Stimulated activated CD4-positive, alpha-beta T cell treated with anti-CD3 and anti-CD28 coated beads, Interleukin-15, amount 100 ng/mL, for 24 hours (primary cell): ENCODE measurements around the gene BCAN.
A peak's percentile ranks its signal among the peaks of the same experiment; 100 is the strongest.

ENCODE experiments used
- DNase-seq: peaks from one replicate; pipeline ENCODE4 v3.0.0-alpha.2; 2020

BCAN gene

DNA sequence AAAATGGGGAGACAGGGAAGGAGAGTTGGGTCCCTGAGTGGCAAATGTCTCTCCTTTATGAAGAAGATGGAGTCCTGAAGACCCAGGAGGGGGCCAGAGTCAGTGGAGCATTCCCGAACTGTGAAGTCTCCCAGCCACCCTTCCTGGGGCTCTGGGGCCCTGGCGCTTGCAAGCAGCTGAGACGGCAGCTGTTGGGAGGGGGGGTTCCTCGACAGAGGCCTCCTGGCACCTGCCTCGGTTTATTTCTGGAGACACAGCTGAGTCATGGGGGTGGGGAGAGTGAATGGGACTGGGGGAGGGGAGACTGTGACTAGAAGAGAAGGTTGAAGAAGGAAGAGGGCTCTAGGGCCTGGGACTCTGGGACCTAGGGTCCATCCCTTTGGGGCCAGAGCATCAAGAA lies 21.3 kb downstream of the BCAN start:
- no peak for DNase-seq

DNA sequence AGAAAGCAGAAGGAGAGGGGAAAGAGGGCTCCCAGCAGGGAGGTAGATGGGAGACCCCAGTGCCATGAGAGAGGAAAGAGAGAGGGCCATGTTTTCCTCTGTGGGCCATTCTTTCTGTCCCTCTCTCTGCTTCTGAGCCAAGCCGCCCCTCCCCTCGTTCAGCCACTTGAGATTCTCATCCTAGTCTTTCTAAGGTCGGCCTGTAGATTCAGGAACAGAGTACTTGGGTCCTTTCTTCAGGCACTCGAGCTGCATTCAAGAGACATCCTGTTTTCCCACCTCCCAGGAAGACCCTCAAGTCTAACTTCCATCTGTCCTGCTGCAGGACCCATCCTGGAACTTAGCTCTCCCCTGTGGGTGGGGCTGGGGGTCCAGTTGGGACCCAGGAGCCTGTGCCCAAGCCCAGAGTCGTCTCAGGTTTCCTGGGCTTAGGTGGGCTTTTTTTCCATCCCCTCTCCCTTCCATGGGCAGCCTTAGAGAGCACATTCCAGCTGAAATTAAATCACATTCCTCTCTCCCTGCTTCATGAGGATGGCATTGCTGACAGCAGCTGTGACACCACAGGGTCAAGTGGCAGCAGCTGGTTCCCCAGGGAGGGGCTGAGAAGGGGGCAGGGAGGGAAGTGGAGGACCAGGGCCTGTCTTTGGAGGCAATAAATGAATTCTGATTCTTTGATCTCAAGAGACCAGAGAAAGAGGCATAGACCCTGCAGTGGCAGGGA lies 22.3 kb downstream of the BCAN start:
- DNase-seq: no peak

DNA sequence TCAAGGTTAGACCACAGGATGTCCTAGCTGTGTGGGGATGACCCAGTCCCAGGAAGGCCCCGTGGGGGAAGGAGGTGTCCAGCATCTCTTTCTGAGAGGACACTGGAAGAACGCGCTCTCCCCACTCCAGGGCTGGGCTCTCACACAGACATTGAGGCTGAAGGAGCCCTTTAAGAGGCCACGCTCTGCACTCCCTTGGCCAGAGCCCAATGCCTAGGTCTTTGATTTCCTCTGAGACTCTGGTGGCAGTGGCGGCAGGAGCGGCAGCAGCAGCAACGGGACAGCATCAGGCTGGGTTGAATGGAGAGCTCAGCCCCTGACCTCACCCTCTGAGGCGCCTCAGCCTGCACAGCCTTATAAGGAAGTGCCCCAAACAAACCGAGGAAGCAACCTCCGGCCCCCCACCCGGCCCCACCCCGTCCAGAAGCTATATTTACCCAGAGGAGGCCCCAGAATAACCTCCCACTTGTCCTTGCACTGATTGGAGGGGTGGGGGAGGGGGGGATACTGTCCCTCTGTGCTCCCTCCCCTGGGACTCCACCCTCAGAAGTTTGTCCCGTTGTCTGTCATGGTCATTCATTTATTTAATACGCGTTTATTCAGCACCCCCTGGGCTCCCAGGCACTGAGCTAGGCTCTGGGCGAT lies 23.0 kb downstream of the BCAN start:
- DNase-seq: no peak

GRCh38 chr1:156665539-156665938 lies 23.6 kb downstream of the BCAN start:
- DNase-seq: no peak

- DNase-seq: no peak
Observed at GRCh38 chr1:156666862-156667609, 25.1 kb downstream of the BCAN start.

- no peak for DNase-seq
Observed at GRCh38 chr1:156667610-156667967, 25.7 kb downstream of the BCAN start.

GRCh38 chr1:156667968-156668709 lies 26.2 kb downstream of the BCAN start:
- no peak for DNase-seq

- DNase-seq: no peak
Observed at GRCh38 chr1:156668801-156669637, 27.1 kb downstream of the BCAN start.

- DNase-seq: no peak
Observed at GRCh38 chr1:156669794-156670193, 27.9 kb downstream of the BCAN start.

DNA sequence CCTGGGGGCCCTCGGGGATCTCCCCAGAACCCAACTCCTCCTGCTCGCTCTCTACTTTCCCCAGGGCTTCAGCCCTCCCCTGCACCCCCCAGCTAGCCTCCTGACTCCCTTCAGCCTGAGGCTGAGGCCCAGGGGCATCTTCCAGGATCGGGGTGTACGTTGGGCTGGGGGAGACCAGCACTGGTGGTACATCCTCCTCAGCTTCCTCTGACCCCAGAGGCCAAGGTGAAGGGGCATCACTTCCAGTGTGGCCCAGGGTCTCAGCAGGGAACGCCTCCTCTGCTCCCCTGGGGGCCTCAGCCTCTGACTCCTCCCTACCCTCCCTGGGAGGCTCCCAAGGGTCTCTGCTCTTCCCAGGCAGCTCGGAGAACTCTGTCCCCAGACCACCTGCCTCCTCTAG lies 28.4 kb downstream of the BCAN start:
- DNase-seq: no peak

GRCh38 chr1:156670791-156671190 lies 28.9 kb downstream of the BCAN start:
- DNase-seq: no peak

GRCh38 chr1:156671804-156672203 lies 29.9 kb downstream of the BCAN start:
- DNase-seq: no peak

DNA sequence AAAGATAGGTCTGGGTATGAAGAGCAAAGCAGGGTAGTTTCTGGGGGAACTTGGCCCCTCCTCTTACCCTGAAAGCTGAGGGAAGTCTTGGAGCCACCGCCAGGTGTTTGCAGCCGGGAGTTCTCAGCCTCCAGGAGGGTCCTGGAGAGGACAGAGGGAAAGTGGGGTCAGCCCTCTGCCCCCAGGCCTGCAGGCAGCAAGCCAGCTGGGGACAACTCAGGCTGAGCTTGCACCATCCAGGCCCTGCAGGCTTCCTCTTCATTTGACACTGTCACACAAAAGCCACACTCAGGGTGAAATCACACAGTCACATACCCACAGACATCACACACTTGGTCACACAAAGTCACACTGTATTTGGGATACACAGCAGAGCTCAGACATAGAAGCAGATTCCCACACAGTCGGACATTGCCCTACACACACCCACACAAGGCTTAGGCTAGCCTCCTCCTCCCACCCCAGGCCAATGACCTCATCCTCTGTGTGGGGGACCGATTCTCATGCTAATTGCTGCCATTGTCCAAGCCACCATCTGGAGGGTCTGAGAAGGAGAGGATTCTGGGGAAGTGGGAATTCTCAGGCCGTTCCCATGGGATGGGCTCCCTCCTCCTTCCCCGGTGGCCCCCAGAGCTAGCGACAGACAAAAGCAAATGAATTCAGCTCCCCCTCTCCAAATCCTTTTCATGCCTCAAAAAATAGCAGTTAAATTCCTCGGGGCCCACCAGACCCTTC lies 31.6 kb downstream of the BCAN start:
- DNase-seq: no peak

DNA sequence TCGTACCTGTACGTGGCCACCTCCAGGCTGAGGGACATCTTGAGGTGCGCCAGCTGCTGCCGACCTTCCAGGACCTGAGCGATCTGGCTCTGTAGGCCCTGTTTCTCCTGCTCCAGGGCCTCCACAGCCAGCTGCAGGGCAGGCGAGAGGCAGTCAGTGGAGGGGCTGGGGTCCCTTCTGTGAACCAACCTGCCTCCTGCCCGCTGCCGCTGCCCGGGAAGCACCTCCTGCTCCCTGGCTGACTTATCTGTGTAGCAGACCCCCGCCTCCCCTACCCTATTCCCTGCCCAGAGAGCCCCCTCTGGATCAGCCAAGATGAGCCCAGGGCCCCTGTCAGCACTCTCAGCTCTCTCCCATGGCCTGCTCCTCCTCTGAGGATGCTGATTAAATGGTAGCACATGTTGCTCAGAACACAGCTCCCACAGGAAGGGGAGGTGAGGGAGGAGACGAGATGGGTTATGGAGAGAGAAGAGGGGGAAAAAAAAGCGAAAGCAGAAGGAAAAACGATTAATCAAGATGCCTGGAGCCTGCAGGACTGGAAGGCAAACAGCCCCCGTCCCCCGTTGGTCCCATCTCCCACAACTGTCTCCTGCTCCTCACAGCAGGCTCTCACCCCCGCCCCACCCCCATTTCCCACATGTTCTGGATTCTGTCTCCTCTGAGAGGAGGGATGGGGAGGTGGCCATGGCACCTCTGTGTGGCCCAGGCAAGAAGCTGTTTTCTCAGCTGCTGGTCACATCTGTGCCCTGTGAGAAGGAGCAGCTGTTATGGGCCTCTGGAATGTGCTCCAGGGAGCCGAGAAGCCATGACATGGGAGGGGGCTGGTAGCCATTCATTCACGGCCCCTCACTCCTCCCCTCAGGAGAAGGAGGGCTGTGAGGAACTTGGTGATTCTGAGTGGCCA lies 33.5 kb downstream of the BCAN start:
- no peak for DNase-seq

- DNase-seq: no peak
Observed at GRCh38 chr1:156676114-156676819, 34.4 kb downstream of the BCAN start.

DNA sequence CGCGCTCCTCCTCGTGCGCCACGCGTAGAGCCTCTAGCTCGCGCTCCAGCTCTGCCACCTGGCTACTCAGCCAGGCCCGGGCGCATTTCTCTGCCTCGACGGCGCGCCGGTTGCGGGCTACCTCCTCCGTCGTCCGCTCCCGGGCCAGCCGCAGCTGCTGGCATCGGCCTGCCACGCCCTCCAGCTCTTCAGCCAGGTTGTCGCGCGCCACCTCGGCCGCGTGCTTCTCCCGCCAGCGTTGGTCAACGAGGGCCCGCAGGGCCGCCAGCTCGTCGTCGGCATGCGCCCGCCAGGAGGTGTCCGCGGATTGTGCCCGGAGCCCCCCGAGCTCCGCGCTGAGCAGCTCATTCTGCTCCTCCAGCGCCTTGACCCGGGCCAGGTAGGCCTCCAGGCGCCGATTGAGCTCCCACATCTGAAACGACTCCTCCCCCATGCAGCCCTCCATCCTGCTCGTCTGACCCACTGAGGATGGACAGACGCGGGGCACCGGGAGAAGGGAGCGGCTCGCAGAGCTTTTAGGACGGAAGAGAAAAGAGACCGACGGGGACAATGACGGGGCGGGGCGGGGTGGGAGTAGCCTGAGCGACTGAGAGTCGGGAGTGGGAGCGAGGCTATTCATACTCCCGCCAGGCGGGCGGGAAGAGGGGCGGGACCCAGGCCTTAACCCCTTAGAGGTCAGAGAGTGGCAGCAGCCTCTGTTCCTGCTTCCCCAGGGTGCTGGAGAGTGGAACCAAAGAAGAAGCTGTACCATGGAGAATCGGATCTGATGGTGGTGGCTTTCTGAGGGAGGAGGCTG lies 35.1 kb downstream of the BCAN start, which contains the start of gene NES:
TSS of gene NES (minus strand) at position 588 of the 796 bp plus-strand sequence. CDS start at position 445, 143 bp downstream.
- DNase-seq: no peak

- peak; percentile 33 for DNase-seq
Observed at GRCh38 chr1:156677616-156678596, 36.0 kb downstream of the BCAN start.

DNA sequence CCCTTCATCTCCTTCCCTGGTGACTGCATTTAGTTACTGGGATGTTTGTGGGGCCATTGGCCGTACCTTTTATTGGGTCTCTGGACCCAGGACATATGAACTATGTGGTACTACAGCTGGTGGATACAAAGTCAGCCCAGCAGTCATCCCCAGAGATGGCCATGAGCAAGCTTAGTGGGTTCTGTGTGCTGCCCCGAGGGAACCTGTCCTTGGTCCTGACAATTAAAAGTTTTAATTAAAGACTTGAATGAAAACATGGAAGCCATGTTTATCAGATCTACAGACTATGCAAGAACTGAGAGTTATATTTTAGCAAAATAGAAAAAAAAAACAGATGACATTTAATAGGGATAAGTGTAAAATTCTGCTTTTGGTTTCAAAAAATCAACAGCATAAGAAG lies 38.1 kb downstream of the BCAN start:
- no peak for DNase-seq
